ENCODE measurements around the gene ACTN1.

DNA sequence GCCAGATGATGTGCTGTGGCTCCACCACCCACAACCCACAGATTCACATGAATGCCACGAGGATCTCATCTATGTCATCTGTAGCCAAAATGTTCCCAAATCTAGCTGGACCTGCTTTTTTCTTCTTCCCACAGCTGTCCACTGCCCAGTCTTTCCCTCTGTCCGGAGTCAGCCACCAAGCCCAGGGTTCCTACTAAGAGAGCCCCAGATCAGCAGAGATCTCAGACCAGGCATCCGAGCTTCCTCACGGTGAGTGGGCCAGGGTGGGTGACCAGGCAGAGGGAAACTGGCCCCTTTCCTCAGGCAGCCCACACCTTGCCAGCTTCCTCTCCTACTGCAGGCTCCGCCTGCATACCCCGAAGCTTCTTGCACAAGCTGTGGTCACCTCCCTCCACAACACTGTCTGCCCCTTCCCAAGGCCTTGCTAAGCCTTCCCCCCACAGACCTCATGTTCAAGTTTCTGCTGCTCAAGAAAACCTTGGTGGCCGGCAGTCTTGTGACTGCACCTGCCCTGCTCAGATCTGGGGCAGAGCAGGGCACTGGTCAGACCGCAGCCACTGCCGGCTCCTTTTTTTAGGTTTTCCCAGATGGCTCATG, 81.4 kb downstream of the ACTN1 start:
- no peak for TF ChIP-seq POLR2AphosphoS5 (IDR thresholded peaks at IDR 0.05; ENCODE audit: low read depth, low read length)
- TF ChIP-seq, protein P1, sequence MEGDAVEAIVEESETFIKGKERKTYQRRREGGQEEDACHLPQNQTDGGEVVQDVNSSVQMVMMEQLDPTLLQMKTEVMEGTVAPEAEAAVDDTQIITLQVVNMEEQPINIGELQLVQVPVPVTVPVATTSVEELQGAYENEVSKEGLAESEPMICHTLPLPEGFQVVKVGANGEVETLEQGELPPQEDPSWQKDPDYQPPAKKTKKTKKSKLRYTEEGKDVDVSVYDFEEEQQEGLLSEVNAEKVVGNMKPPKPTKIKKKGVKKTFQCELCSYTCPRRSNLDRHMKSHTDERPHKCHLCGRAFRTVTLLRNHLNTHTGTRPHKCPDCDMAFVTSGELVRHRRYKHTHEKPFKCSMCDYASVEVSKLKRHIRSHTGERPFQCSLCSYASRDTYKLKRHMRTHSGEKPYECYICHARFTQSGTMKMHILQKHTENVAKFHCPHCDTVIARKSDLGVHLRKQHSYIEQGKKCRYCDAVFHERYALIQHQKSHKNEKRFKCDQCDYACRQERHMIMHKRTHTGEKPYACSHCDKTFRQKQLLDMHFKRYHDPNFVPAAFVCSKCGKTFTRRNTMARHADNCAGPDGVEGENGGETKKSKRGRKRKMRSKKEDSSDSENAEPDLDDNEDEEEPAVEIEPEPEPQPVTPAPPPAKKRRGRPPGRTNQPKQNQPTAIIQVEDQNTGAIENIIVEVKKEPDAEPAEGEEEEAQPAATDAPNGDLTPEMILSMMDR (IDR thresholded peaks at IDR 0.05), result no peak
- TF ChIP-seq, protein P2, sequence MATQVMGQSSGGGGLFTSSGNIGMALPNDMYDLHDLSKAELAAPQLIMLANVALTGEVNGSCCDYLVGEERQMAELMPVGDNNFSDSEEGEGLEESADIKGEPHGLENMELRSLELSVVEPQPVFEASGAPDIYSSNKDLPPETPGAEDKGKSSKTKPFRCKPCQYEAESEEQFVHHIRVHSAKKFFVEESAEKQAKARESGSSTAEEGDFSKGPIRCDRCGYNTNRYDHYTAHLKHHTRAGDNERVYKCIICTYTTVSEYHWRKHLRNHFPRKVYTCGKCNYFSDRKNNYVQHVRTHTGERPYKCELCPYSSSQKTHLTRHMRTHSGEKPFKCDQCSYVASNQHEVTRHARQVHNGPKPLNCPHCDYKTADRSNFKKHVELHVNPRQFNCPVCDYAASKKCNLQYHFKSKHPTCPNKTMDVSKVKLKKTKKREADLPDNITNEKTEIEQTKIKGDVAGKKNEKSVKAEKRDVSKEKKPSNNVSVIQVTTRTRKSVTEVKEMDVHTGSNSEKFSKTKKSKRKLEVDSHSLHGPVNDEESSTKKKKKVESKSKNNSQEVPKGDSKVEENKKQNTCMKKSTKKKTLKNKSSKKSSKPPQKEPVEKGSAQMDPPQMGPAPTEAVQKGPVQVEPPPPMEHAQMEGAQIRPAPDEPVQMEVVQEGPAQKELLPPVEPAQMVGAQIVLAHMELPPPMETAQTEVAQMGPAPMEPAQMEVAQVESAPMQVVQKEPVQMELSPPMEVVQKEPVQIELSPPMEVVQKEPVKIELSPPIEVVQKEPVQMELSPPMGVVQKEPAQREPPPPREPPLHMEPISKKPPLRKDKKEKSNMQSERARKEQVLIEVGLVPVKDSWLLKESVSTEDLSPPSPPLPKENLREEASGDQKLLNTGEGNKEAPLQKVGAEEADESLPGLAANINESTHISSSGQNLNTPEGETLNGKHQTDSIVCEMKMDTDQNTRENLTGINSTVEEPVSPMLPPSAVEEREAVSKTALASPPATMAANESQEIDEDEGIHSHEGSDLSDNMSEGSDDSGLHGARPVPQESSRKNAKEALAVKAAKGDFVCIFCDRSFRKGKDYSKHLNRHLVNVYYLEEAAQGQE (IDR thresholded peaks at IDR 0.05; ENCODE audit: insufficient read depth in 1 of 2, low read depth in 2 of 2, low read length in 1 of 2), result no peak
- no peak for TF ChIP-seq SIN3A (IDR thresholded peaks at IDR 0.05; ENCODE audit: borderline replicate concordance, insufficient read depth, low read depth, low read length)
- TF ChIP-seq TCF7L2 (IDR thresholded peaks at IDR 0.05; ENCODE audit: low read depth, low read length), result no peak
